T-cell (primary cell): ENCODE data around the gene PCBP2. TPM values are rescaled to one million over a fixed set of nuclear protein-coding genes. Genes with fewer than 3 reads are reported as not detected.
A peak's percentile ranks its signal among the peaks of the same experiment; 100 is the strongest.

Experiments
- ATAC-seq, 4 experiments: fragments of 200-7000 bp in 3 of 4; fragments of 150-1000 bp in 1 of 4; cut with Tn5 transposase; replicated peaks in 1 of 4; 1 replicate in 3 of 4; 2 replicates in 1 of 4; pipeline ENCODE4 v1.10.0; 2021; ENCODE audit warnings: moderate library complexity in 3 of 4, mild to moderate bottlenecking in 2 of 4, moderate number of reproducible peaks in 1 of 4
- CTCF ChIA-PET, 2 donors: fragments of 300-600 bp; sonication (Branson Sonifier 250); formaldehyde crosslinking; loops; one replicate each; lab custom pipeline; 2022; ENCODE audit warnings: antibody characterized with exemption in 2 of 2; lab: Charles Lee
- POLR2A ChIA-PET, 2 donors: fragments of 300-600 bp; sonication (Branson Sonifier 250); formaldehyde crosslinking; loops; one replicate each; lab custom pipeline; 2022; ENCODE audit warnings: antibody characterized with exemption in 2 of 2; lab: Charles Lee
- DNase-seq, 35 experiments: peaks; one replicate each; pipeline versions ENCODE4 v3.0.0 to v3.0.0-alpha.2; 2013 to 2023
- H3K27ac ChIP-seq: one replicate; pipeline ENCODE4 v1.5.1; 2013; ENCODE audit warnings: low read length
- H3K27me3 ChIP-seq, 2 experiments: replicated peaks in 1 of 2; 1 replicate in 1 of 2; 2 replicates in 1 of 2; pipeline versions ENCODE4 v1.6.1 to v1.7.0; 2013; ENCODE audit warnings: low read length in 1 of 2, mixed read lengths in 1 of 2; ENCODE audit not compliant: control insufficient read depth in 2 of 2, insufficient read depth in 2 of 2; ENCODE audit errors: extremely low read depth in 1 of 2
- H3K36me3 ChIP-seq, 2 donors: 1 replicate in 1 of 2; 2 replicates in 1 of 2; pipeline versions ENCODE4 v1.6.1 to v1.7.0; 2013; ENCODE audit warnings: low read length in 1 of 2; ENCODE audit not compliant: control insufficient read depth in 2 of 2, insufficient read depth in 1 of 2; ENCODE audit errors: extremely low read depth in 1 of 2
- H3K4me1 ChIP-seq, 2 experiments: 1 replicate in 1 of 2; 2 replicates in 1 of 2; pipeline versions ENCODE4 v1.6.1 to v1.7.0; 2013; ENCODE audit warnings: low read length in 2 of 2, mixed read lengths in 1 of 2; ENCODE audit not compliant: insufficient read depth in 2 of 2, control insufficient read depth in 1 of 2; ENCODE audit errors: extremely low read depth in 1 of 2
- H3K4me3 ChIP-seq, 2 donors: 1 replicate in 1 of 2; 2 replicates in 1 of 2; pipeline versions ENCODE4 v1.5.1 to v1.7.0; 2013; ENCODE audit warnings: mild to moderate bottlenecking in 2 of 2, low read length in 1 of 2, moderate library complexity in 1 of 2; ENCODE audit not compliant: control insufficient read depth in 1 of 2; ENCODE audit errors: extremely low read depth in 1 of 2
- H3K9me3 ChIP-seq: 2 replicates; pipeline ENCODE4 v1.7.0; 2013
- H3K27ac Mint-ChIP-seq, 2 donors: one replicate each; pipeline ENCODE4 v1.8.0; 2020 to 2021; ENCODE audit warnings: mild to moderate bottlenecking in 2 of 2, mixed read lengths in 2 of 2
- H3K27me3 Mint-ChIP-seq, 2 donors: one replicate each; pipeline ENCODE4 v1.8.0; 2021 to 2022; ENCODE audit warnings: mixed read lengths in 2 of 2
- H3K36me3 Mint-ChIP-seq: one replicate; pipeline ENCODE4 v1.8.0; 2021; ENCODE audit warnings: mixed read lengths
- H3K4me1 Mint-ChIP-seq, 3 donors: one replicate each; pipeline ENCODE4 v1.8.0; 2020 to 2022; ENCODE audit warnings: mixed read lengths in 3 of 3, mild to moderate bottlenecking in 1 of 3
- H3K4me3 Mint-ChIP-seq, 3 donors: one replicate each; pipeline ENCODE4 v1.8.0; 2020 to 2022; ENCODE audit warnings: mild to moderate bottlenecking in 3 of 3, mixed read lengths in 3 of 3, moderate library complexity in 3 of 3
- H3K9me3 Mint-ChIP-seq, 3 donors: one replicate each; pipeline ENCODE4 v1.8.0; 2020 to 2022; ENCODE audit warnings: mixed read lengths in 3 of 3
- WGBS: methylation state at CpG from one replicate; pipeline ENCODE4 v1.1.5; 2013; ENCODE audit warnings: missing lambda C conversion rate; ENCODE audit not compliant: insufficient coverage; 5-methylcytosine and 5-hydroxymethylcytosine counted together
- total RNA-seq, 35 experiments: library from RNA in 6 of 35; stranded (reverse) in 6 of 35; fragments of 120-200 nt in 1 of 35; gene quantifications; one replicate each; pipeline versions ENCODE4 v1.2.1 to v1.2.4 and lab custom pipeline; 2013 to 2026

PCBP2 gene
- total RNA-seq, 5 donors from 2014 or later (not counting 1 experiment from before 2014, with no cell fraction given) = 707 to 1,066 (median 764) TPM

GRCh38 chr12:53472056-53472582 lies 20.2 kb downstream of the PCBP2 start:
- Mint-ChIP-seq H3K4me1 (peaks cover 45 to 60% (median 51%) of the 10 kb centered on the region in 3 donors), H3K27ac (peak overlapping the region; percentile 22 to 32), H3K27me3 (no peaks in the 10 kb centered on the region), H3K4me3 (no peak overlapping the region), H3K9me3 (no peaks in the 10 kb centered on the region), H3K36me3 (peaks cover 58% of the 10 kb centered on the region)
- H3K27ac ChIP-seq = no peak overlapping the region
- H3K4me1 ChIP-seq = peaks cover 0 to 12% of the 10 kb centered on the region in 2 experiments
- WGBS = no CpG with 5 or more reads among the region's 1 CpG
- H3K36me3 ChIP-seq = peaks cover 23 to 97% of the 10 kb centered on the region in 2 donors
- no peak for DNase-seq
- ChIA-PET POLR2A (interaction anchor here (0.6 to 1.4 kb wide), 5 partner anchors 14 to 320 kb away, joined by 4 to 10 read pairs (median 6); partner anchors contain the start of gene TARBP2 (in 1 of the 2)), CTCF (interaction anchor here (0.6 to 0.7 kb wide), 6 partner anchors 20 to 589 kb away, joined by 3 to 8 read pairs (median 5); no protein-coding TSS in a partner anchor)
- no peak overlapping the region for H3K4me3 ChIP-seq
- no peaks in the 10 kb centered on the region for H3K27me3 ChIP-seq
- H3K9me3 ChIP-seq = no peaks in the 10 kb centered on the region
- ATAC-seq = no peak

GRCh38 chr12:53474077-53474476 lies 22.2 kb downstream of the PCBP2 start:
- Mint-ChIP-seq H3K4me3 (peak overlapping the region in 2 of 3 donors; percentile 1 to 26), H3K27me3 (no peaks in the 10 kb centered on the region)
- no CpG with 5 or more reads among the region's 2 CpGs for WGBS

GRCh38 chr12:53474819-53475218 lies 22.9 kb downstream of the PCBP2 start:
- ATAC-seq = peak in 2 of 4 experiments; percentile 34 to 44

More at GRCh38 chr12:53474077-53474476, 22.2 kb downstream of the PCBP2 start:
- CTCF ChIA-PET = interaction anchor here in 1 of 2 donors (0.6 to 3.2 kb wide), 6 partner anchors 10 to 284 kb away, joined by 3 to 7 read pairs (median 4); no protein-coding TSS in a partner anchor
- no peak overlapping the region for H3K4me3 ChIP-seq
- no peaks in the 10 kb centered on the region for H3K27me3 ChIP-seq
- H3K9me3 ChIP-seq = no peaks in the 10 kb centered on the region
- H3K9me3 Mint-ChIP-seq = no peaks in the 10 kb centered on the region
- DNase-seq (no peak), ATAC-seq (no peak)
- H3K27ac ChIP-seq = peak overlapping the region; percentile 30
- POLR2A ChIA-PET = interaction anchor here in 1 of 2 donors (0.9 to 1.0 kb wide), 2 partner anchors 10 to 20 kb away, joined by 3 read pairs; no protein-coding TSS in a partner anchor
- H3K4me1 Mint-ChIP-seq = peaks cover 48 to 52% (median 50%) of the 10 kb centered on the region in 3 donors
- H3K36me3 Mint-ChIP-seq = peaks cover 47% of the 10 kb centered on the region
- H3K4me1 ChIP-seq = peaks cover 0 to 12% of the 10 kb centered on the region in 2 experiments
- peaks cover 12 to 97% of the 10 kb centered on the region in 2 donors for H3K36me3 ChIP-seq
- H3K27ac Mint-ChIP-seq = peak overlapping the region; percentile 86 to 91

GRCh38 chr12:53476769-53477209 lies 24.9 kb downstream of the PCBP2 start:
- H3K4me1 Mint-ChIP-seq = peaks cover 41 to 46% (median 43%) of the 10 kb centered on the region in 3 donors
- no peak overlapping the region for H3K4me3 Mint-ChIP-seq
- ATAC-seq (peak in 1 of 4 experiments; percentile 30), DNase-seq (no peak)
- H3K9me3 ChIP-seq = no peaks in the 10 kb centered on the region
- H3K4me1 ChIP-seq = peaks cover 0 to 10% of the 10 kb centered on the region in 2 experiments
- peak overlapping the region in 1 of 2 donors; percentile 48 for H3K27ac Mint-ChIP-seq
- peaks cover 46% of the 10 kb centered on the region for H3K36me3 Mint-ChIP-seq
- H3K4me3 ChIP-seq = no peak overlapping the region
- no peaks in the 10 kb centered on the region for H3K9me3 Mint-ChIP-seq
- POLR2A ChIA-PET = interaction anchor here (0.6 to 1.4 kb wide), 3 partner anchors 24 to 1452 kb away, joined by 3 to 8 read pairs (median 3); partner anchors contain the start of gene TARBP2 (in 1 of the 2)
- WGBS = 67% methylated on average over 2 of the region's 2 CpGs
- no peaks in the 10 kb centered on the region for H3K27me3 ChIP-seq
- H3K27ac ChIP-seq = no peak overlapping the region
- peaks cover 17 to 91% of the 10 kb centered on the region in 2 donors for H3K36me3 ChIP-seq
- CTCF ChIA-PET = interaction anchor here in 1 of 2 donors (0.6 to 1.3 kb wide), 9 partner anchors 15 to 434 kb away, joined by 3 to 10 read pairs (median 3); partner anchors contain the start of gene ESPL1
- no peaks in the 10 kb centered on the region for H3K27me3 Mint-ChIP-seq

More at GRCh38 chr12:53474819-53475218, 22.9 kb downstream of the PCBP2 start:
- POLR2A ChIA-PET = interaction anchor here in 1 of 2 donors (0.6 to 1.3 kb wide), 4 partner anchors 20 to 571 kb away, joined by 3 to 7 read pairs (median 4); partner anchors contain the start of gene TARBP2
- Mint-ChIP-seq H3K27ac (peak overlapping the region; percentile 86 to 91), H3K27me3 (no peaks in the 10 kb centered on the region), H3K9me3 (no peaks in the 10 kb centered on the region), H3K4me3 (peak overlapping the region in 2 of 3 donors; percentile 21 to 26), H3K36me3 (peaks cover 54% of the 10 kb centered on the region), H3K4me1 (peaks cover 48 to 52% (median 51%) of the 10 kb centered on the region in 3 donors)
- Histone ChIP-seq H3K9me3 (no peaks in the 10 kb centered on the region), H3K4me1 (peaks cover 0 to 12% of the 10 kb centered on the region in 2 experiments), H3K4me3 (no peak overlapping the region), H3K27ac (peak overlapping the region; percentile 30), H3K36me3 (peaks cover 12 to 95% of the 10 kb centered on the region in 2 donors), H3K27me3 (no peaks in the 10 kb centered on the region)
- CTCF ChIA-PET = interaction anchor here (0.6 to 3.2 kb wide), 7 partner anchors 11 to 1053 kb away, joined by 3 to 7 read pairs (median 3); no protein-coding TSS in a partner anchor
- WGBS = 45% methylated on average over 10 of the region's 13 CpGs
- DNase-seq = no peak

- no peak overlapping the region for H3K4me3 ChIP-seq
- no peaks in the 10 kb centered on the region for H3K27me3 ChIP-seq
- DNase-seq (no peak), ATAC-seq (no peak)
- 80% methylated on average over 1 of the region's 1 CpG for WGBS
- peaks cover 28 to 31% (median 29%) of the 10 kb centered on the region in 3 donors for H3K4me1 Mint-ChIP-seq
- no peaks in the 10 kb centered on the region for H3K9me3 ChIP-seq
- H3K36me3 Mint-ChIP-seq = peaks cover 38% of the 10 kb centered on the region
- H3K36me3 ChIP-seq = peaks cover 22 to 92% of the 10 kb centered on the region in 2 donors
- H3K27ac ChIP-seq = no peak overlapping the region
- ChIA-PET POLR2A (interaction anchor here (0.6 to 0.8 kb wide), 5 partner anchors 13 to 238 kb away, joined by 3 to 7 read pairs (median 4); no protein-coding TSS in a partner anchor), CTCF (interaction anchor here (0.6 to 1.4 kb wide), 4 partner anchors 13 to 39 kb away, joined by 3 to 4 read pairs (median 4); partner anchors contain the start of gene TARBP2 (in 1 of the 2))
- H3K27me3 Mint-ChIP-seq = no peaks in the 10 kb centered on the region
- H3K4me3 Mint-ChIP-seq = no peak overlapping the region
- H3K9me3 Mint-ChIP-seq = no peaks in the 10 kb centered on the region
- H3K27ac Mint-ChIP-seq = no peak overlapping the region
- H3K4me1 ChIP-seq = peaks cover 0 to 10% of the 10 kb centered on the region in 2 experiments
These were observed 27.0 kb downstream of the PCBP2 start for GRCh38 chr12:53478865-53479264.

- Mint-ChIP-seq H3K27ac (no peak overlapping the region), H3K4me1 (peaks cover 23 to 28% (median 24%) of the 10 kb centered on the region in 3 donors), H3K9me3 (no peaks in the 10 kb centered on the region), H3K36me3 (peaks cover 34% of the 10 kb centered on the region), H3K27me3 (no peaks in the 10 kb centered on the region), H3K4me3 (no peak overlapping the region)
- peaks cover 24 to 92% of the 10 kb centered on the region in 2 donors for H3K36me3 ChIP-seq
- no peaks in the 10 kb centered on the region for H3K27me3 ChIP-seq
- no peak overlapping the region for H3K27ac ChIP-seq
- no peak overlapping the region for H3K4me3 ChIP-seq
- POLR2A ChIA-PET = interaction anchor here (0.6 to 0.8 kb wide), 6 partner anchors 12 to 239 kb away, joined by 3 to 7 read pairs (median 4); no protein-coding TSS in a partner anchor
- ATAC-seq (no peak), DNase-seq (no peak)
- no peaks in the 10 kb centered on the region for H3K9me3 ChIP-seq
- peaks cover 0 to 10% of the 10 kb centered on the region in 2 experiments for H3K4me1 ChIP-seq
- 100% methylated on average over 2 of the region's 5 CpGs for WGBS
- CTCF ChIA-PET = interaction anchor here (0.6 to 1.0 kb wide), 3 partner anchors 22 to 39 kb away, joined by 3 to 4 read pairs (median 3); partner anchors contain the start of gene TARBP2 (in 1 of the 2)
These were observed 27.4 kb downstream of the PCBP2 start for GRCh38 chr12:53479331-53479730.
